ENCODE measurements around the gene ADGRA3.
"Not testable (repeated sequence)": the region's sequence is repeated elsewhere in the genome, so short reads cannot be mapped to it uniquely, and the experiment has no call there.

ADGRA3 gene

GRCh38 chr4:22428441-22428840 is 87.4 kb downstream of the ADGRA3 start:
- no peak for DNase-seq

- DNase-seq = peak; percentile 43
Measured at GRCh38 chr4:22427675-22428074, 88.2 kb downstream of the ADGRA3 start.

- DNase-seq = no peak
Measured at GRCh38 chr4:22420291-22420690, 95.6 kb downstream of the ADGRA3 start.

DNA sequence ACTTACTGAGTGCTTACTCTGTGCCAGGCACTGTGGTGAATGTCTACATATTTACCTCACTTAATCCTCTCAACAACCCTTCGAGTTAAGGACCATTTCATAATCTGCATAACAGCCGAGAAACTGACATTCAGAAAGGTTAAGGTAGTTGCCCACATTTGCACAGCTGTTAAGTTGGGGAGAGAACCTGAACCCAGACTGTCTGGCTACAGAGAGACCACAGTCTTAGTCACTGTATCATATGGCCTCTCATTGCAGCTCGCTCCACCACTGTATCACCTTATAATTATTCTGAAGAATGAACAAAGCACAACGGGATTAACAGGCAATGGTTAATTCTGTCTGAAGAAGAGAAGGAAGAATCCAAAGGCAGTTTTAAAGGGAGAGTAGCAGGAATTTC is 98.5 kb downstream of the ADGRA3 start:
- DNase-seq = no peak

GRCh38 chr4:22416403-22416802 is 99.5 kb downstream of the ADGRA3 start:
- no peak for DNase-seq

- no peak for DNase-seq
Measured at GRCh38 chr4:22414833-22415232, 101.0 kb downstream of the ADGRA3 start.

GRCh38 chr4:22413471-22413870 is 102.4 kb downstream of the ADGRA3 start:
- DNase-seq = no peak

DNA sequence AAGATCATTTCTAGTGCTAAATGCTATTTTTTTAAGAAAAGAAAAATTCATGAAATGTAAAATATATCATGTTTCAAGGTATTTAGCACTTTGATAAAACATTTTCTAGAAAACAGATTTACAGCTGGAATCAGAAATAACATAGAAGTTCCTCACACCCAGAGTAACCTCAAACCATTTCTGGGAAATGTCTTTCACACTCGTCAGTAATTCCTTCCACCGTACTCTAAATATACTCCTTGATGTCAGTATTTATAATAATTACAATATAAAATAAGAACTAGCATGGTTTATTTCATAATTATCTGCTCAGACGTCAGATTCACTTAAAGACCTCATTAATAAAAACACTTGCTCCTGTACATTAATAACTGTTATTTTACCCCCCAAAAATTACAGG is 103.9 kb downstream of the ADGRA3 start:
- DNase-seq = no peak

- no peak for DNase-seq
Measured at GRCh38 chr4:22410645-22411247, 105.1 kb downstream of the ADGRA3 start.

DNA sequence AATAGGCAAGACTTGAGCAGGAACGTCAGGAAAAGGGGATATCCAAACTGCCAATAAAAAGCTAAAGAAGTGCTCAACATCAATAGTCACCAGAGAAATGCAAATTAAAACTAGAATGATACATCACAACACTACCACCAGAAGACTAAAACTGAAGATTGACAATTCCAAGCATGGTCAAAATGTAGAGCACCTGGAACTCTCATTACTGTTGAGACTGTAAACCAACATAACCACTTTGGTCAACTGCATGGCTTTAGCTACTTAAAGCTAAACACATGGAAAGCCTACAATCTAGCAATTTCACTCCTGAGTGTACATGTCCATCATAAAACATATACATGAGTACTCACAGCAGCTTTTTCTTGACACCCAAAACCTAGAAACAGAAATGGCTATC is 107.4 kb downstream of the ADGRA3 start:
- no peak for DNase-seq

DNA sequence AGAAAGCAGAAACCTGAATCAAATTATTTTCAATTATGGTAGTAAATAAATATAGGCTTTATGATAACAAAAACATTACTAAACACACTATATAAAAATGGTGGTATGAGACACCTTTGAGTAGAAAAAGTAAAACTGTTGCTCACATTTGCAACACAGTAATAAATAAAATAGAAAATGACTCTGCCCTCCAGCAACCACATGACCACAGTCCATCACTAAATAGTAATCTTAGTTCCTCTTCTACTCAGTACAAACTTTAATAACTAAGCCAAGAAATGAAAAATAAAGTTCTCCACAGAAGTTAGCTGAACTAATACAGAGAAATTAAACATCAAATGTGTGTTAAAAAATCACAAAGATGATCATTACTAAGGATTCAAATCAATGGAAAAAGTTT is 108.5 kb downstream of the ADGRA3 start:
- DNase-seq = no peak

DNA sequence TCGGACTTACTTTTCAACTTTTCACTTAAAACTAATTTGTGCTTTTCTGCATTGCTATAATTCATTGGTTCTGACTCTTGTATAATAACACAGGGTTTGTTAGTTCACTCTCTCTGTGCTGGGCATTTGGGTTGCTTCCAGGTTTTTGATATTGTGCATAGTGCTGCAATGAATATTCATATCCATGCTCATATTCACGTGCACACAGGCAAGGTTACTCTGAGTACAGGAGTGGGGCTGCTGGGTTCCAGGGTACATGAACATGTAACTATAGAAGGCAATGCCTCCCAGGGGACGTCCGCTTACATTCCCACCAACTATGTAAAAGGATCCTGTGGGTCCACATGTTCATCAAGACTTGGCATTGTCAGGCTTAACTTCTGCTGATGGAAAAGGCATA is 117.2 kb downstream of the ADGRA3 start:
- no peak for DNase-seq

GRCh38 chr4:22391551-22391950 is 124.3 kb downstream of the ADGRA3 start:
- no peak for DNase-seq

GRCh38 chr4:22389240-22389870 is 126.5 kb downstream of the ADGRA3 start:
- DNase-seq = no peak

DNA sequence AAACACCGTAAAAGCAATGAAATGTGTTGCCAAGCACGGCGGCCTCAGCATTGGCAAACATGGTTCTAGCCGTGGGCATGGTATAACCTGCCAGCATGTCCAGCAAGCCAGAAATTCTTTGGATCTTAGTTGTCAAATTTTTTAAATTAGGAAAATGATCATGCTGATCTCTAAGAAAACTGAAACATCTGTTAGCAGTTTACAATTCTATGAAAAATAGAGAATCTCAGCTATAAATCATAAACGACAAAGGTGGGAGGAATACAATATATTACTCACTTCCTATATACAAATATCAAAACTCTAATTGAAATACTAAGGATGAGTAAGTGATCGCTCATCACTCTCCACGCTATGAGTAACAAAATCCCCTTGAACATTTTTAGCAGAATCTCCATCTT is 130.3 kb downstream of the ADGRA3 start:
- no peak for DNase-seq

DNA sequence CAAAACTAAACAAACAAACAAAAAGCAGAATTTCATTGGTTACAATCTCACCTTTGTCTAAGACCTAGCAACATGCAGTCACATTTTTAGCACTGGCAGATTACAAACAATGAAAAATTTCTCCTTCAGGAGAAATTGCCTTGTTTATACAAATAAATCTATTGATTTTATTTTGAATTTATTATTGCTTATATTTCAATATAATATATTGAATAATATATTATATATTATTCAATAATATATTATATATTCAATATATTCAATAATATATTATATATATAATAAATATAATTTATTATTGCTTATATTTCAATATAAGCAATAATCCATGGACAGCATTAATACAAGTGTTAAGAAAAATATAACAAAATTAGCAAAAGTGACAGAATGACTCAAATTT is 131.7 kb downstream of the ADGRA3 start:
- DNase-seq = no peak

DNA sequence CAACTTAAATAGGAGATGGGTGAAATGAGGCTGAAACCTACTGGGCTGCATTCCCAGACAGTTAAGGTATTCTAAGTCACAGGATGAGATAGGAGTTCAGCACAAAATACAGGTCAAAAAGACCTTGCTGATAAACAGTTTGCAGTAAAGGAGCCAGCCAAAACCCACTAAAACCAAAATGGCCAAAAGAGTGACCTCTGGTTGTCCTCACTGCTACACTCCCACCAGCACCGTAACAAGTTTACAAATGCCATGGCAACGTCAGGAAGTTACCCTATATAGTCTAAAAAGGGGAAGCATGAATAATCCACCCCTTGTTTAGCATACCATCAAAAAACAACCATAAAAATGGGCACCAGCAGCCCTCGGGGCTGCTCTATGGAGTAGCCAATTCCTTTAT is 133.7 kb downstream of the ADGRA3 start:
- DNase-seq = not testable (repeated sequence)

- DNase-seq = no peak
Measured at GRCh38 chr4:22372986-22373385, 142.9 kb downstream of the ADGRA3 start.

GRCh38 chr4:22369901-22370562 is 145.8 kb downstream of the ADGRA3 start:
- DNase-seq = no peak

DNA sequence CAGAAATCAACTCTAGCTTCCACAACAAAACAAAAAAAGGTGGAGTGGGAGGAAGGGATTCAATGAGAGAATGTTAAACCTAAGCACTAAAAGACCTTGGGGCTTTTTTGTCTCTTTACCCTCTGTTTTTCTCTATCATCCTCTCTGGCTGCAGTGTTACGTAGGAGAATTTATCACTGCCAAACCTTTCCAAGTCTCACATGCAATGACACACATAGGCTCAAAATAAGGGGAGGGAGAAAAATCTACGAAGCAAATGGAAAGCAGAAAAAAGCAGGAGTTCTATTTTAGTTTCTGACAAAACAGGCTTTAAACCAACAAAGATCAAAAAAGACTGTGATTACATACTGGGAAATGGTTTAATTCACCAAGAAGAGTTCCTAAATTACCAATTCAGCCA is 152.1 kb downstream of the ADGRA3 start:
- no peak for DNase-seq

DNA sequence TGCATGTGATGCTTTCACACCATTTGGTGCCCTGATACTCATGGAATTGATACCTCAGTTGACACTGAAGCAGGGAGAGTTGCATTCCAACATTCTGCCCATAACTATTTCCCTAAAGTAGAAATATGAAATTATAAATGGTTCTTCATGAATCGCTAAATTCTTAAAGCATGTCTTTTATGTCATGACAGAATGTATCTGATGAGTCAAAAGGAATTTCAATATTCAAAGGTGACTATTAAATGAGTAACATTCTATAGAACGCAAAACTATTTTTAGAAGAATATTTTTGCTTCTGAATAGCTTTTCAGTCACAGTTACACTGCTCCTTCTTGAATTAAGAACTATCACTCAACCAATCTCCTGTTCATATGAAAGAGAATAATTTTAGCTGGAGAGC is 152.8 kb downstream of the ADGRA3 start:
- DNase-seq = no peak

GRCh38 chr4:22356987-22357596 is 158.8 kb downstream of the ADGRA3 start:
- DNase-seq = no peak

DNA sequence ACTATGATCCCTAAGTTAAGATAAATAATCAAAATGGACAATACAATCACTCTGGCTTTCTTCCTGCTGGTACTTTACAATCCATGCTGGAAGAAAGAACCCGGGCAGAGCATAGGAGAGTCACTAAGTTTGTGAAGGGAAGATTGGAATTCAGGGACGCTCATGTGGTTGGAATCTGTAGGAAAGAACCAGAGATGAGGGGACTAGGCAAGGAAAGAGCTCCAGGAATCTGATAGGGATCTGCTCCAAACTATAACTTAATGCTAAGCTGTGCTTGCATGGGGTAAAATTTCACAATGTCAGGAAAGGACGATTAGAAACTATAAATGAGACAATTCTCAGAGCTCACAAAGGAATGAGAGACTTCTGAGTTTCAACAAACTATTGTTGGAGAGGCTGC is 167.5 kb downstream of the ADGRA3 start:
- no peak for DNase-seq

- DNase-seq = no peak
Measured at GRCh38 chr4:22345678-22346077, 170.2 kb downstream of the ADGRA3 start.
